ENCODE data around the gene DHX16. TPM values are rescaled to one million over a fixed set of nuclear protein-coding genes. Genes with fewer than 3 reads are reported as not detected.

The DHX16 gene
- total RNA-seq, 1 experiment from 2014 or later = 41.3 TPM

GRCh38 chr6:30640481-30640880 is 32.3 kb downstream of the DHX16 start:
- H3K27me3 Mint-ChIP-seq (ENCODE audit: insufficient read depth, unreplicated experiment) = no peaks in the 10 kb centered on the region
- H3K4me1 Mint-ChIP-seq (ENCODE audit: insufficient read depth, unreplicated experiment) = peaks cover 1% of the 10 kb centered on the region
- H3K4me3 Mint-ChIP-seq (ENCODE audit: unreplicated experiment) = no peak overlapping the region
- DNase-seq (ENCODE audit: unreplicated experiment) = peak; percentile 9
- ChIA-PET POLR2A (interaction anchor here (2.0 to 2.3 kb wide), 2 partner anchors 13 to 22 kb away, joined by 4 to 11 read pairs; partner anchors contain the start of genes MRPS18B and PPP1R10), CTCF (interaction anchor here (0.6 kb wide), 2 partner anchors 26 to 43 kb away, joined by 3 to 4 read pairs; no protein-coding TSS in a partner anchor)
- no TSS peak for BruUV-seq (replicated peaks)
- H3K36me3 Mint-ChIP-seq (ENCODE audit: insufficient read depth, unreplicated experiment) = peaks cover 20% of the 10 kb centered on the region
- no peaks in the 10 kb centered on the region for H3K9me3 Mint-ChIP-seq (ENCODE audit: unreplicated experiment)
- TF ChIP-seq CTCF (IDR thresholded peaks at IDR 0.05; ENCODE audit: unreplicated experiment) = no peak
- intact Hi-C loops (cut with micrococcal nuclease) = no loop called here
- H3K27ac Mint-ChIP-seq (ENCODE audit: low read depth, unreplicated experiment) = no peak overlapping the region

- no TSS peak for BruUV-seq (replicated peaks)
- no peak for TF ChIP-seq CTCF (IDR thresholded peaks at IDR 0.05; ENCODE audit: unreplicated experiment)
- Mint-ChIP-seq H3K27ac (ENCODE audit: low read depth, unreplicated experiment) (no peak overlapping the region), H3K36me3 (ENCODE audit: insufficient read depth, unreplicated experiment) (peaks cover 23% of the 10 kb centered on the region), H3K4me1 (ENCODE audit: insufficient read depth, unreplicated experiment) (no peaks in the 10 kb centered on the region), H3K4me3 (ENCODE audit: unreplicated experiment) (no peak overlapping the region), H3K27me3 (ENCODE audit: insufficient read depth, unreplicated experiment) (no peaks in the 10 kb centered on the region), H3K9me3 (ENCODE audit: unreplicated experiment) (no peaks in the 10 kb centered on the region)
- DNase-seq (ENCODE audit: unreplicated experiment) = no peak
- intact Hi-C loops (cut with micrococcal nuclease) = no loop called here
- CTCF ChIA-PET = no interaction called here
- POLR2A ChIA-PET = interaction anchor here (1.7 kb wide), 1 partner anchor 9 kb away, joined by 7 read pairs; the partner anchor contains the start of gene ATAT1
Measured at GRCh38 chr6:30635834-30636233, 37.0 kb downstream of the DHX16 start.

GRCh38 chr6:30626484-30627366 is 46.1 kb downstream of the DHX16 start, which contains the start of gene ATAT1:
ATAT1 (plus strand) TSS chr6:30626874.
- no peaks in the 10 kb centered on the region for H3K27me3 Mint-ChIP-seq (ENCODE audit: insufficient read depth, unreplicated experiment)
- ChIA-PET POLR2A (interaction anchor here (0.9 to 3.7 kb wide), 6 partner anchors 8 to 95 kb away, joined by 3 to 40 read pairs (median 8); partner anchors contain the start of genes MRPS18B and PPP1R10), CTCF (interaction anchor here (0.6 to 1.2 kb wide), 3 partner anchors 104 to 213 kb away, joined by 3 to 5 read pairs (median 3); no protein-coding TSS in a partner anchor)
- intact Hi-C loops (cut with micrococcal nuclease) = no loop called here
- no peaks in the 10 kb centered on the region for H3K9me3 Mint-ChIP-seq (ENCODE audit: unreplicated experiment)
- DNase-seq (ENCODE audit: unreplicated experiment) = peak; percentile 41
- peaks cover 81% of the 10 kb centered on the region for H3K36me3 Mint-ChIP-seq (ENCODE audit: insufficient read depth, unreplicated experiment)
- peaks cover 7% of the 10 kb centered on the region for H3K4me1 Mint-ChIP-seq (ENCODE audit: insufficient read depth, unreplicated experiment)
- peak within 1 kb of the TSS; percentile 93 for H3K27ac Mint-ChIP-seq (ENCODE audit: low read depth, unreplicated experiment)
- peak within 1 kb of the TSS; percentile 82 for H3K4me3 Mint-ChIP-seq (ENCODE audit: unreplicated experiment)
- BruUV-seq (replicated peaks) = TSS peak; percentile 16
- peak; percentile 20 for TF ChIP-seq CTCF (IDR thresholded peaks at IDR 0.05; ENCODE audit: unreplicated experiment)

GRCh38 chr6:30625511-30625910 is 47.3 kb downstream of the DHX16 start:
- Mint-ChIP-seq H3K4me3 (ENCODE audit: unreplicated experiment) (peak overlapping the region; percentile 82), H3K9me3 (ENCODE audit: unreplicated experiment) (no peaks in the 10 kb centered on the region), H3K27ac (ENCODE audit: low read depth, unreplicated experiment) (peak overlapping the region; percentile 93), H3K36me3 (ENCODE audit: insufficient read depth, unreplicated experiment) (peaks cover 78% of the 10 kb centered on the region), H3K27me3 (ENCODE audit: insufficient read depth, unreplicated experiment) (no peaks in the 10 kb centered on the region), H3K4me1 (ENCODE audit: insufficient read depth, unreplicated experiment) (peaks cover 7% of the 10 kb centered on the region)
- POLR2A ChIA-PET = interaction anchor here (0.6 to 3.7 kb wide), 6 partner anchors 7 to 30 kb away, joined by 3 to 40 read pairs (median 8); partner anchors contain the start of genes MRPS18B and PPP1R10
- TF ChIP-seq CTCF (IDR thresholded peaks at IDR 0.05; ENCODE audit: unreplicated experiment) = no peak
- BruUV-seq (replicated peaks) = no TSS peak
- CTCF ChIA-PET = interaction anchor here (0.5 to 1.2 kb wide), 2 partner anchors 93 to 105 kb away, joined by 4 to 5 read pairs; no protein-coding TSS in a partner anchor
- no peak for DNase-seq (ENCODE audit: unreplicated experiment)
- intact Hi-C loops (cut with micrococcal nuclease) = no loop called here
